ENCODE measurements around the gene MICALL2.

DNA sequence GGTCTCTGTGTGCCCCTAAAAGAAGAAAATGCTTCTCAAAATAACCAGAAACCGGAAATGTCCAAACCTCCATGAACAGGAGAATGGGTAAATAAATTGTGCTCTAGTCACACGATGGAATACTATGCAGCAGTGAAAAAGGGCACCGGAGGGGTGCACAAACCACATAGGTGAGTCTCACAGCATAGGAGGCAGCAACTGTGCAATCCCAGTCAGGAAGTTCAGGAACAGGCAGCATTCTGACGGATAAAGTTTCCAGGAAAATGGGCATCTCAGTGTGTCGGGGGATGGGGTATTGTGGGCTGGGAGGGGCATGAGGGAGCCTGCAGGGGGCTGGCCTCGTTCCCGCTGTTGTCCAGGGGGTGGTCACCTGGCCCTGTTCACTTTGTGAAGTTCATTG is 63.1 kb downstream of the MICALL2 start:
- TF ChIP-seq HNF4G (IDR thresholded peaks at IDR 0.05) (no peak), SP1 (IDR thresholded peaks at IDR 0.05) (no peak), TAF1 (conservative IDR thresholded peaks at IDR 0.05) (no peak), MAX (IDR thresholded peaks at IDR 0.05) (no peak), GABPA (IDR thresholded peaks at IDR 0.05 in 1 of 2, conservative IDR thresholded peaks at IDR 0.05 in 1 of 2) (no peak), NR2F2 (IDR thresholded peaks at IDR 0.05) (no peak), RAD21 (IDR thresholded peaks at IDR 0.05) (no peak), ATF3 (IDR thresholded peaks at IDR 0.05) (no peak), FOXA1 (IDR thresholded peaks at IDR 0.05) (no peak)
- TF ChIP-seq, protein P1, sequence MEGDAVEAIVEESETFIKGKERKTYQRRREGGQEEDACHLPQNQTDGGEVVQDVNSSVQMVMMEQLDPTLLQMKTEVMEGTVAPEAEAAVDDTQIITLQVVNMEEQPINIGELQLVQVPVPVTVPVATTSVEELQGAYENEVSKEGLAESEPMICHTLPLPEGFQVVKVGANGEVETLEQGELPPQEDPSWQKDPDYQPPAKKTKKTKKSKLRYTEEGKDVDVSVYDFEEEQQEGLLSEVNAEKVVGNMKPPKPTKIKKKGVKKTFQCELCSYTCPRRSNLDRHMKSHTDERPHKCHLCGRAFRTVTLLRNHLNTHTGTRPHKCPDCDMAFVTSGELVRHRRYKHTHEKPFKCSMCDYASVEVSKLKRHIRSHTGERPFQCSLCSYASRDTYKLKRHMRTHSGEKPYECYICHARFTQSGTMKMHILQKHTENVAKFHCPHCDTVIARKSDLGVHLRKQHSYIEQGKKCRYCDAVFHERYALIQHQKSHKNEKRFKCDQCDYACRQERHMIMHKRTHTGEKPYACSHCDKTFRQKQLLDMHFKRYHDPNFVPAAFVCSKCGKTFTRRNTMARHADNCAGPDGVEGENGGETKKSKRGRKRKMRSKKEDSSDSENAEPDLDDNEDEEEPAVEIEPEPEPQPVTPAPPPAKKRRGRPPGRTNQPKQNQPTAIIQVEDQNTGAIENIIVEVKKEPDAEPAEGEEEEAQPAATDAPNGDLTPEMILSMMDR (IDR thresholded peaks at IDR 0.05; ENCODE audit: low read depth, low read length, missing input control): no peak
- TF ChIP-seq, protein P2, sequence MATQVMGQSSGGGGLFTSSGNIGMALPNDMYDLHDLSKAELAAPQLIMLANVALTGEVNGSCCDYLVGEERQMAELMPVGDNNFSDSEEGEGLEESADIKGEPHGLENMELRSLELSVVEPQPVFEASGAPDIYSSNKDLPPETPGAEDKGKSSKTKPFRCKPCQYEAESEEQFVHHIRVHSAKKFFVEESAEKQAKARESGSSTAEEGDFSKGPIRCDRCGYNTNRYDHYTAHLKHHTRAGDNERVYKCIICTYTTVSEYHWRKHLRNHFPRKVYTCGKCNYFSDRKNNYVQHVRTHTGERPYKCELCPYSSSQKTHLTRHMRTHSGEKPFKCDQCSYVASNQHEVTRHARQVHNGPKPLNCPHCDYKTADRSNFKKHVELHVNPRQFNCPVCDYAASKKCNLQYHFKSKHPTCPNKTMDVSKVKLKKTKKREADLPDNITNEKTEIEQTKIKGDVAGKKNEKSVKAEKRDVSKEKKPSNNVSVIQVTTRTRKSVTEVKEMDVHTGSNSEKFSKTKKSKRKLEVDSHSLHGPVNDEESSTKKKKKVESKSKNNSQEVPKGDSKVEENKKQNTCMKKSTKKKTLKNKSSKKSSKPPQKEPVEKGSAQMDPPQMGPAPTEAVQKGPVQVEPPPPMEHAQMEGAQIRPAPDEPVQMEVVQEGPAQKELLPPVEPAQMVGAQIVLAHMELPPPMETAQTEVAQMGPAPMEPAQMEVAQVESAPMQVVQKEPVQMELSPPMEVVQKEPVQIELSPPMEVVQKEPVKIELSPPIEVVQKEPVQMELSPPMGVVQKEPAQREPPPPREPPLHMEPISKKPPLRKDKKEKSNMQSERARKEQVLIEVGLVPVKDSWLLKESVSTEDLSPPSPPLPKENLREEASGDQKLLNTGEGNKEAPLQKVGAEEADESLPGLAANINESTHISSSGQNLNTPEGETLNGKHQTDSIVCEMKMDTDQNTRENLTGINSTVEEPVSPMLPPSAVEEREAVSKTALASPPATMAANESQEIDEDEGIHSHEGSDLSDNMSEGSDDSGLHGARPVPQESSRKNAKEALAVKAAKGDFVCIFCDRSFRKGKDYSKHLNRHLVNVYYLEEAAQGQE (IDR thresholded peaks at IDR 0.05): no peak
- TF ChIP-seq, protein P3, sequence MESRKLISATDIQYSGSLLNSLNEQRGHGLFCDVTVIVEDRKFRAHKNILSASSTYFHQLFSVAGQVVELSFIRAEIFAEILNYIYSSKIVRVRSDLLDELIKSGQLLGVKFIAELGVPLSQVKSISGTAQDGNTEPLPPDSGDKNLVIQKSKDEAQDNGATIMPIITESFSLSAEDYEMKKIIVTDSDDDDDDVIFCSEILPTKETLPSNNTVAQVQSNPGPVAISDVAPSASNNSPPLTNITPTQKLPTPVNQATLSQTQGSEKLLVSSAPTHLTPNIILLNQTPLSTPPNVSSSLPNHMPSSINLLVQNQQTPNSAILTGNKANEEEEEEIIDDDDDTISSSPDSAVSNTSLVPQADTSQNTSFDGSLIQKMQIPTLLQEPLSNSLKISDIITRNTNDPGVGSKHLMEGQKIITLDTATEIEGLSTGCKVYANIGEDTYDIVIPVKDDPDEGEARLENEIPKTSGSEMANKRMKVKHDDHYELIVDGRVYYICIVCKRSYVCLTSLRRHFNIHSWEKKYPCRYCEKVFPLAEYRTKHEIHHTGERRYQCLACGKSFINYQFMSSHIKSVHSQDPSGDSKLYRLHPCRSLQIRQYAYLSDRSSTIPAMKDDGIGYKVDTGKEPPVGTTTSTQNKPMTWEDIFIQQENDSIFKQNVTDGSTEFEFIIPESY (IDR thresholded peaks at IDR 0.05): no peak

All from liver (tissue), 3 donors.